Endodermal cell (in vitro differentiated cells): Measurements from ENCODE around the gene PON1. TPM values are rescaled to one million over a fixed set of nuclear protein-coding genes. Genes with fewer than 3 reads are reported as not detected.

ENCODE experiments used
- DNase-seq: peaks from one replicate; pipeline ENCODE4 v3.0.0-alpha.2; 2017
- H3K27ac ChIP-seq: 2 replicates; pipeline ENCODE4 v1.5.1; 2013; ENCODE audit warnings: mild to moderate bottlenecking, low read depth, low read length, moderate library complexity
- H3K27me3 ChIP-seq: 2 replicates; pipeline ENCODE4 v1.6.1; 2013; ENCODE audit warnings: mild to moderate bottlenecking, low read length, moderate library complexity; ENCODE audit not compliant: insufficient read depth, control insufficient read depth, poor library complexity, severe bottlenecking
- H3K36me3 ChIP-seq: 2 replicates; pipeline ENCODE4 v1.7.0; 2013; ENCODE audit warnings: mild to moderate bottlenecking, low read length, moderate library complexity; ENCODE audit not compliant: control insufficient read depth, insufficient read depth
- H3K4me1 ChIP-seq: one replicate; pipeline ENCODE4 v1.7.0; 2013; ENCODE audit warnings: low read length; ENCODE audit not compliant: control insufficient read depth, insufficient read depth
- H3K4me3 ChIP-seq: 2 replicates; pipeline ENCODE4 v1.5.1; 2013; ENCODE audit warnings: mild to moderate bottlenecking, low read length, moderate library complexity
- H3K9ac ChIP-seq: 2 replicates; pipeline ENCODE4 v1.6.1; 2013; ENCODE audit warnings: mild to moderate bottlenecking, low read length, moderate library complexity; ENCODE audit not compliant: poor library complexity, severe bottlenecking; ENCODE audit errors: extremely low read depth
- H3K9me3 ChIP-seq: 2 replicates; pipeline ENCODE4 v1.6.1; 2013; ENCODE audit warnings: mild to moderate bottlenecking, low read length, moderate library complexity; ENCODE audit not compliant: control insufficient read depth
- H3K27ac Mint-ChIP-seq: 2 replicates; pipeline ENCODE4 v1.8.0; 2020; ENCODE audit warnings: mixed read lengths
- H3K27me3 Mint-ChIP-seq: 2 replicates; pipeline ENCODE4 v1.8.0; 2021; ENCODE audit warnings: mild to moderate bottlenecking, mixed read lengths; ENCODE audit not compliant: insufficient read depth
- H3K36me3 Mint-ChIP-seq: 2 replicates; pipeline ENCODE4 v1.8.0; 2020; ENCODE audit warnings: low read depth, mixed read lengths
- H3K4me1 Mint-ChIP-seq: 2 replicates; pipeline ENCODE4 v1.8.0; 2020; ENCODE audit warnings: mixed read lengths
- H3K4me3 Mint-ChIP-seq: 2 replicates; pipeline ENCODE4 v1.8.0; 2020; ENCODE audit warnings: mild to moderate bottlenecking, moderate library complexity, mixed read lengths
- H3K9me3 Mint-ChIP-seq: 2 replicates; pipeline ENCODE4 v1.8.0; 2020; ENCODE audit warnings: mild to moderate bottlenecking, mixed read lengths
- CTCF ChIP-seq: fragments of 200-600 bp; sonication (generic); conservative IDR thresholded peaks from 2 replicates; pipeline ENCODE4 v1.5.0; 2021; ENCODE audit warnings: antibody characterized with exemption, mild to moderate bottlenecking
- WGBS, 2 experiments: methylation state at CpG; one replicate each; pipeline versions ENCODE4 v1.1.5 to v1.1.7; 2013; ENCODE audit warnings: missing lambda C conversion rate in 2 of 2, mixed read lengths in 1 of 2; ENCODE audit not compliant: insufficient coverage in 1 of 2, insufficient read length in 1 of 2; 5-methylcytosine and 5-hydroxymethylcytosine counted together
- total RNA-seq, 2 donors: library from RNA; stranded (reverse); fragmentation: NEBNext Ultra II Directional in 1 of 2; extraction: Animal tissue kit (Norgen Biotek cat#: 25700) in 1 of 2; gene quantifications; 2 replicates in 1 of 2; 3 replicates in 1 of 2; pipeline ENCODE4 v1.2.1, GENCODE V29; 2021

The PON1 gene
- total RNA-seq, 2 donors from 2014 or later = 0.48 TPM; not detected in 1

DNA sequence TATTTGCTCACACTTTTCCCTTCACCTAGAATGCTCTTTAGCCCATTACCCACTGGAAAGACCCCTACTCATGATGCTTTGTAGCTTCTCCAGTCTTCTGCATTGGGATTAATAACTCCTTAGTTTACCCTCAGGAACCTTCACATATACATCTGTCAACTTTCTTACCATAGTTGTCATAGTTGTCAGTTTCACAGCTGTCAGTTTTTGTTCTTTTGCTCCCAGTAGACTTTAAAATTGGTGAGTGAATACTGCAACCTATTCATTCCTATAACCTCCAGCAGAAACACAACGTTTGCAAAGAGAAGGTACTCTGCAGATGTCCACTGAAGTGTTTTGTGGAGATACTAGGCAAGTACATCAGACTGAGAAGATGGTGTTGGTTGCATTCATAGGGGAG, 2.6 kb downstream of the PON1 start:
- H3K27me3 Mint-ChIP-seq = peaks cover 34% of the 10 kb centered on the region
- 67% methylated on average over 1 of the region's 1 CpG; no CpG with 5 or more reads in 1 of the 2 experiments for WGBS, 2 experiments
- no peaks in the 10 kb centered on the region for H3K27me3 ChIP-seq
- no peaks in the 10 kb centered on the region for H3K36me3 Mint-ChIP-seq
- H3K4me3 Mint-ChIP-seq = no peak overlapping the region
- H3K4me1 Mint-ChIP-seq = no peaks in the 10 kb centered on the region
- peaks cover 5% of the 10 kb centered on the region for H3K9me3 Mint-ChIP-seq
- H3K27ac Mint-ChIP-seq = no peak overlapping the region
- no peak for DNase-seq
- H3K36me3 ChIP-seq = no peaks in the 10 kb centered on the region
- H3K9ac ChIP-seq = no peak overlapping the region
- no peak for TF ChIP-seq CTCF
- no peak overlapping the region for H3K27ac ChIP-seq
- peaks cover 9% of the 10 kb centered on the region for H3K9me3 ChIP-seq
- H3K4me3 ChIP-seq = no peak overlapping the region
- H3K4me1 ChIP-seq = no peaks in the 10 kb centered on the region

GRCh38 chr7:95320651-95321050, 3.7 kb downstream of the PON1 start:
- no peaks in the 10 kb centered on the region for H3K36me3 Mint-ChIP-seq
- no peak overlapping the region for H3K4me3 Mint-ChIP-seq
- WGBS, 2 experiments = 90 to 98% methylated on average over 1 of the region's 1 CpG
- H3K27ac ChIP-seq = no peak overlapping the region
- no peak for TF ChIP-seq CTCF
- H3K9me3 Mint-ChIP-seq = no peaks in the 10 kb centered on the region
- no peaks in the 10 kb centered on the region for H3K4me1 ChIP-seq
- H3K4me3 ChIP-seq = no peak overlapping the region
- no peaks in the 10 kb centered on the region for H3K27me3 ChIP-seq
- H3K27me3 Mint-ChIP-seq = peaks cover 27% of the 10 kb centered on the region
- H3K36me3 ChIP-seq = no peaks in the 10 kb centered on the region
- H3K4me1 Mint-ChIP-seq = no peaks in the 10 kb centered on the region
- no peaks in the 10 kb centered on the region for H3K9me3 ChIP-seq
- no peak for DNase-seq
- H3K9ac ChIP-seq = no peak overlapping the region
- no peak overlapping the region for H3K27ac Mint-ChIP-seq

DNA sequence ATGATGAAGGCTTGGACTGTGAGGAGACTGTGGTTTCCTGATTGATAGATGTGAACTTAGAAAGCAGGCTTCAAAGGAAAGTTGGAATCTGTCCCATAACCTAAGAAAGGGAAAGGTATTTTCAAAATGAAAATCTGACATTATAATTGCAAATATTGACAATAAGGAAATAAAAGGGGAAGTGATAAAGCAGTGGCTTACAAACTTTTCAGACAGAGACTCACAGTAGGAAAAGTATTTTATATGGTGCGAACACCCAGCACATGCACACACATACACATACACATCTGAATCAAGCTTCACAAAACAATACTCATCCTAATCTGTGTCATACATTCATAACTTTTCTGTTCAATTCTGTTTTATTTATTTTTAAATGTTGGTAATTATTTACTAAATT, 4.8 kb downstream of the PON1 start:
- DNase-seq = no peak
- Mint-ChIP-seq H3K27me3 (peaks cover 17% of the 10 kb centered on the region), H3K4me1 (no peaks in the 10 kb centered on the region), H3K9me3 (no peaks in the 10 kb centered on the region), H3K36me3 (no peaks in the 10 kb centered on the region), H3K27ac (no peak overlapping the region), H3K4me3 (no peak overlapping the region)
- Histone ChIP-seq H3K9me3 (no peaks in the 10 kb centered on the region), H3K4me3 (no peak overlapping the region), H3K36me3 (no peaks in the 10 kb centered on the region), H3K27ac (no peak overlapping the region), H3K4me1 (no peaks in the 10 kb centered on the region), H3K27me3 (no peaks in the 10 kb centered on the region), H3K9ac (no peak overlapping the region)
- no peak for TF ChIP-seq CTCF
- WGBS, 2 experiments = 100% methylated on average over 1 of the region's 1 CpG; no CpG with 5 or more reads in 1 of the 2 experiments
